Omental fat pad (tissue), 4 donors: Measurements from ENCODE around the gene TMEM156. TPM values are rescaled to one million over a fixed set of nuclear protein-coding genes. Genes with fewer than 3 reads are reported as not detected.

ENCODE experiments used
- ATAC-seq: fragments of 150-250 bp; one replicate; pipeline ENCODE4 v1.9.1; 2016; ENCODE audit warnings: mild to moderate bottlenecking, moderate library complexity; ENCODE audit not compliant: low FRiP score
- DNase-seq: peaks from one replicate; pipeline ENCODE4 v3.0.0-alpha.2; 2019; ENCODE audit warnings: low spot score
- CTCF ChIP-seq, 3 donors: fragments of 450-650 bp; IDR thresholded peaks; one replicate each; pipeline ENCODE4 v1.5.1; 2016 to 2017; ENCODE audit warnings: antibody characterized with exemption in 3 of 3, mild to moderate bottlenecking in 3 of 3, moderate library complexity in 2 of 3
- total RNA-seq, 4 donors: library from RNA; depleted of rRNA; stranded (reverse); fragments of >200 nt; gene quantifications; one replicate each; pipeline ENCODE4 v1.1.0, GENCODE V29; 2016

TMEM156 gene
- total RNA-seq, 4 donors from 2014 or later, result 0.82 TPM; not detected in 3

- ATAC-seq (no peak), DNase-seq (no peak)
- TF ChIP-seq CTCF (IDR thresholded peaks at IDR 0.05), result no peak
Observed at GRCh38 chr4:38920186-38920585, 112.0 kb downstream of the TMEM156 start.

- ATAC-seq (no peak), DNase-seq (no peak)
- no peak for TF ChIP-seq CTCF (IDR thresholded peaks at IDR 0.05)
Observed at GRCh38 chr4:38919494-38919893, 112.7 kb downstream of the TMEM156 start.

GRCh38 chr4:38917481-38918025 is 114.7 kb downstream of the TMEM156 start:
- no peak for DNase-seq
- TF ChIP-seq CTCF (IDR thresholded peaks at IDR 0.05), result no peak
- ATAC-seq, result no peak

Other genes with a start within 250 kb of the TMEM156 start
- 1 to 10 TPM in 1 of 4 donors, under 1 TPM in 3; 0.12 to 2.5 (median 0.33) TPM for gene TLR10, start 249.4 kb downstream of the TMEM156 start, total RNA-seq
- gene TLR1, start 227.6 kb downstream of the TMEM156 start, total RNA-seq, result 10 to 100 TPM; 17.0 to 35.8 (median 27.1) TPM
- 1 to 10 TPM; 4.6 to 9.6 (median 7.1) TPM for gene TLR6, start 175.6 kb downstream of the TMEM156 start, total RNA-seq
- 100 to 1,000 TPM in 2 of 4 donors, 10 to 100 TPM in 2; 59.8 to 132 (median 103) TPM for gene FAM114A1, start 164.6 kb downstream of the TMEM156 start, total RNA-seq
- gene KLHL5, start 29.8 kb upstream of the TMEM156 start, total RNA-seq, result 10 to 100 TPM; 26.1 to 67.1 (median 53.5) TPM
- gene WDR19, start 150.1 kb upstream of the TMEM156 start, total RNA-seq, result 10 to 100 TPM; 33.7 to 45.1 (median 44.2) TPM